Renal cortical epithelial cell (primary cell): ENCODE data around the gene INPP5A. TPM values are rescaled to one million over a fixed set of nuclear protein-coding genes. Genes with fewer than 3 reads are reported as not detected.
"Not testable (repeated sequence)": the region's sequence is repeated elsewhere in the genome, so short reads cannot be mapped to it uniquely, and the experiment has no call there.

Source experiments
- DNase-seq: peaks from one replicate; pipeline ENCODE4 v3.0.0-alpha.2; 2011; ENCODE audit warnings: low read depth
- total RNA-seq: library from RNA; depleted of rRNA; stranded (reverse); fragments of >200 nt; gene quantifications from 2 replicates; pipeline ENCODE4 v1.2.3, GENCODE V29; 2014

The INPP5A gene
- total RNA-seq, 1 donor from 2014 or later: 30.7 TPM

DNA sequence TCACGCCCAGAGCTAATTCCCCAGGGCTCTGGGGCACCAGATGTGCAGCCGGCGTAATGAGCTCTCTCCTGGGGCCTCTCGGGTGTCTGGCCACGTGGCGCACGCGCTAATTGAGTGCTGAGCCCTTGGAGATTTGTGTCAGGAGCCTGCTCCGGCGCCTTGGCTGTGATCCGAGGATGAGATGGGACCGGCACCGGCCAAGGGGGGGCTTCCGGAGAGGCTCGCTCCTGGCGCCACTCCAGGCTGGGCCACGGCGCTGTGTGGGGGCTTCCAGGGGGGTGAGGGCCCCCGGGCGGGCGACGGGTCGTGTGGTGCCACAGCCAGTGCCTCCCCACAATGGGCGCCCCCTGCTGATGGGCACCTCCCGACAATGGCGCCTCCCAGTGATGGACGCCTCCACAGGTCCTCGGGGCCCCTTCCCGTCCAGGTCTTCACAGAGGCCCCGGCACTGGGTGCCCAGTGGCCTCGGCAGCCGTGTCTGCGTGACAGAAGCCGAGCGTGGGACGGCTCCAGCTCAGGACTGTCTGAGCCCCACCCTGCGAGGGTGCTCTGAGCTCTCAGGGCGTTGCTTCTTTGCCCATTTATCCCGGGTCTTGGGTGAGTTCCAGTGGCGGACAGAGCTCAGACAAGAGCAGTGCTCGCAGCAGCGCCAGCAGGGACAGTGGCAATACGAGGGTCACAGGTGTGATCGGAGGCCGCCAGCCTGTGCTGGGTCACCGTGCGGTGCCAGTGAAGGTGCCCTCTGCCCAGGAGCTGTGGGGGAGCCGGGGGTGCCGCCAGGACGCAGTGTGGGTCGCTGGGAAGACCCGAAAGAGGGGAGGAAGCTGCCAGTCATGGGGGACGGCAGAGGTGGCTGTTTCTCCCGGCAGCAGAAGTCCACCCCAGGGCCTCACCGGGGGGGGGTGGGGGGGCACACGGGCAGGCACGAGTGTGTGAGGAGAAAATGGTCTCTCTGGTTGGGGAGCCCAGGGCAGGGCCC, 256.6 kb downstream of the INPP5A start:
- no peak for DNase-seq

- no peak for DNase-seq
These were observed 259.3 kb downstream of the INPP5A start for GRCh38 chr10:132796846-132797245.

- not testable (repeated sequence) for DNase-seq
These were observed 260.4 kb downstream of the INPP5A start for GRCh38 chr10:132797986-132798385.

DNA sequence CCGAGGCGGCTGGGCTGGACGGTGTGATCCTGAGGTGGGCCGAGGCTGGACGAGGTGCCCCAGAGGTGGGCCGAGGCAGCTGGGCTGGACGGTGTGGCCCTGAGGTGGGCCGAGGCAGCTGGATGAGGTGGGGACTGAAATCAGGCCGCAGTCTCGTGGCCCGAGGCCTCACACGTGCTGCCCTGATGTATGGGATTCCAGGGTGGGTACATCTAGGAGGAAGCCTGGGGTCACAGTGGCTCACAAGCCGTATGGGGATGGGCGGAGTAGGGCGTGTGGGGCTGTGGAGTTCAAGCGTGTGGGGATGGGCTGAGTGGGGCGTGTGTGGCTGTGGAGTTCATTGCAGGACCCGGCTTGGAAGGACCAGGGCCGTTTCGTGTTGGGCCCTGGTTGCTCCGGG, 260.8 kb downstream of the INPP5A start:
- no peak for DNase-seq

- DNase-seq: no peak
These were observed 261.3 kb downstream of the INPP5A start for GRCh38 chr10:132798876-132799275.

GRCh38 chr10:132799865-132800264, 262.3 kb downstream of the INPP5A start:
- no peak for DNase-seq

GRCh38 chr10:132802048-132802447, 264.5 kb downstream of the INPP5A start:
- no peak for DNase-seq

DNA sequence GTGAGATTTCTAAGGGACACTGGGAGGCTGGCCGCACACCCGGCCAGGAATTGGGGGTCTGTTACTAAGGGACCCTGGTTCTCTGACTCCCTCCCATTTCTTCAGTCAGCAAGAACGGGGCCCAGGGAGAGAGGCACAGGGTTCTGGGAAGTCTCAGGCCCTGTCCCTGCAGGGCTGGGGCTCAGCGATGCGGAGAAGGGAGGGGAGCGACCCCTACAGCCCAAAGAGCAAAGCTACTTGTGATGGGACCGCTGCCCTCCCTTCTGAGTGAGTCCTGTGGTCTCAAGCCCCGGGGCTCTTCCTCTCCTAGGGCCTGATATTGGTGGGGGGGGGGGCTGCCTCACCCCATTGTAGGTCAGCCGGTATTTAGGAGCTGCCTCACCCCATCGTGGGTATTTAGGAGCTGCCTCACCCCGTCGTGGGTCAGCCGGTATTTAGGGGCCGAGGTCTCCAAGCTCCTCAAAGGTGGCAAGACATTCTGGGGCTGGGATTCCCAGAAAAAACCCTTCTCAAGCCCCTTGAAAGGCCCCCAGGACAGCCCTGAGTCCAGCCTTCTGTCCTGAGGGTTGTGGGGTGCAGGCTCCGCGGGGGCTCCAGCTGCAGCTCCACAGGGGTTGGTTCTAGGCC, 265.2 kb downstream of the INPP5A start:
- no peak for DNase-seq

DNA sequence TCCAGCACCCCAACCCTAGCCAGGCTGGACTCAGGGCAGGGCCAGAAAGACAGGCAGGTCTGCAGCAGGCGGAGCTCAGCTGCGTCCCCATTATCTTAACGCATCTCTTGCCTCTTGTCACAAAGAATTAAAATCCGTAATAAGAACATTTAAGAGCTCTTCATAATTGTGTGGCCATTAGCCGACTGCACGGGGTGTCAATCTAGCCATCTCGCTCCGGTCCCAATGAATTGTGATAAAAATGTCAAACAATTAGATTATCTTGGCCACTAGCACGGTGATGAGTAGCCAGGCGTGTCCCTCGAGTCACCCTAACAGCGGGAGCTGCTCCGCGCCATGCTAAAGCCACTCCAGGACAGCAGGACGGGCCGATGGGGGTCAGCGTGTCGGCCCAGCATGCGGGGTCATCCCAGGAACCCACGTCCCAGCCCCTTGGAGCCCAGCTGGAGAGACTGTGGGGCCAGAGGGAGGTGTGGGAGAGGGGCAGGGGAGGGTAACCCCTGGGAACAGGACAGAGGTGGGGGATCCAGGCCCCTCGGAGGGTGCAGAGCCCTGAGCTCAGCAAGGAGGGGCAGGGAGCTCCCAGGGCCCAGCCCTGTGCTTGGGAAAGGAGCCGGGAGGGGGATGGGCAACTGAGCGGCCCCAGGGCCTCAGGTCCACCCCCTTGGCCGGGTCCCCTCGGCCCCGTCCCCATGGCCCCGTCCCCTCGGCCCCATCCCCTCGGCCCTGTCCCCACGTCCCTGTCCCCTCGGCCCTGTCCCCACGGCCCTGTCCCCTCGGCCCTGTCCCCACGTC, 266.0 kb downstream of the INPP5A start:
- DNase-seq: no peak

DNA sequence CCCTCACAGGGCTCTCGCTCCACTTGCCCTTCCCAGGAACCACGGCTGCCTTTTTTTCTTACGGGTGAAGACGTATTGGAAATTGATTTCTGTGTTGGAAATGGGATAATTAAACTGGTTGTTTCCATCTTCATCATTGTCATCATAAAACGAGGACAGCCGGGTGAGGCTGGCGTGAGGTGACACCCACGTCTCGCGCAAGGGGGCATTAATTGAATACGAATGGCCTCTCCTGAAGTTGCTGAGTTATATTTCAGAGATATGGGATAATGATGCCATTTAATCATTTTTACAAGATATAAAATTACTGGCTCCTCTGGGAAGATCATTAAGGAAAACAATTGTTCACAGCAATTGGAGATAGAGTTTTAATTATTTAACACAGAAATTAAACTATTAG, 266.7 kb downstream of the INPP5A start:
- DNase-seq: no peak

DNA sequence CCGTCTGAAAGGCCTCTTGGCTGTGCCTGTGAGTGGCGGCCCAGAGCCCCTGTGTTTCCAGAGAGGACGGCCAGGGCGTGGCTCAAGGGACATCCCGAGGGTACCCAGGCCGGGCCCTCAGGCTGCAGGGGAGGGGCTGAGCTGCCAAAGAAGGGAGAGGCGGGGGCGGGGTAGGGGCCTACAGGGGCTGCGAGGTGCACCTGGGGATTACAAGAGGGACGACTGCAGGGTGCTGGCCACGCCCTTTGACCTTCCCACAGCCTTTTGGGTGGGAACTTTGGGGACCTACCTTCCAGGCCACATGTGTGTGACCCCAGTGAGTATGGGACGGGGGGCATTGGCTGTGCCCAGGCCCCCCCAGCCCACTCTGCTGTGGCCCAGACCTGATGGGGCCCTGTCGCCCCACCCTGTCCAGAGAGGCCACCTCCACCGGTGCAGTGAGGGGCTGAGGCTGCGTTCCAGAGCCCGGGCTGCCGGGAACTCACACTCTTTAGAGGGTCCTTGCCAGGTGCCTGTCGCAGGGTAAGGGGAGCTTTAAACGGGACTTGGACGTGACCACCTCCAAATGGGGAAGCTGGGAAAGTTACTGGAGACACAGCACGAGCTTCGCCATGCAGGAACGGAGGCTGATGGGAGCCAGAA, 267.3 kb downstream of the INPP5A start:
- no peak for DNase-seq

DNA sequence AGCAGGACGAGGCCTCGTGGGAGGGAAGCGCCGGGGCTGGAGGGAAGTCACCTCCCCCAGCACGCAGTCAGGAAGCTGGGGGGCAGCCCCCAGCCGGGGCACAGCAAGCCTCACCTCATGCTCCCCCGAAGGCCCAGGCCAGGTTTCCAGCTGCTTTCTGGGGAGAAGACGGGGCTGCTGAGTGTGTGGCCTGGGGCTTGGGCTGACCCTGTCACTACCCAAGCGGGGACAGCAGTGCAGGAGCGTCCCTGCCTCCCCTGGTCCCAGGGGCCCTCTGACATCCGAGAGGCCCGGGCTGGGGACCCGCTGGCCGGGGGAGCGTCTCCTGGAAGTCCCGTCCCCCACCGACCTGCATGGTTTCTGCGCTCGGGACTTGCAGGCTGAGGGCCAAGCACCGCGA, 268.0 kb downstream of the INPP5A start:
- no peak for DNase-seq

GRCh38 chr10:132806110-132806509, 268.5 kb downstream of the INPP5A start:
- no peak for DNase-seq

DNA sequence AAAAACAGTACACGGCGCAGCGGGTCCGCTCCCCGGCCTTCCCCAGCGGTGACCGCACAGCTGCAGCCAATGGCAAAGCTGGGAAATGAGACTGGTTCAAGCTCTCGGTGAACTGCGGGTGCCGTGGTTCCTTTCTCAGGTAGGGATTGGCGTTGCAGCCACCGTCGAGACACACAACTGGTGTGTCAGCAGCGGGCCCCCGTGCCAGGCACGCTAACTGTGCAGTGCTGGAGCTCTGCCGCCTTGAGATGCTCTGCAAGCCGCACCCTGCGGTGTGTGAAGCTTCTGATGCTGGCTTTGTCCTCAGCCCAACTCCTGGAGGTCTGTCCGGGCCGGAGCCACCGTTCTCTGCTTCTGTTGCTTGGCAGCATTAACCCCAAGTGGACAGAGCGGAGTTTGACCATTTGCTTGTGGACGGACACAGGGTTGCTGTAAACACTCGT, 269.0 kb downstream of the INPP5A start:
- DNase-seq: no peak

GRCh38 chr10:132807621-132808049, 270.0 kb downstream of the INPP5A start:
- DNase-seq: no peak

DNA sequence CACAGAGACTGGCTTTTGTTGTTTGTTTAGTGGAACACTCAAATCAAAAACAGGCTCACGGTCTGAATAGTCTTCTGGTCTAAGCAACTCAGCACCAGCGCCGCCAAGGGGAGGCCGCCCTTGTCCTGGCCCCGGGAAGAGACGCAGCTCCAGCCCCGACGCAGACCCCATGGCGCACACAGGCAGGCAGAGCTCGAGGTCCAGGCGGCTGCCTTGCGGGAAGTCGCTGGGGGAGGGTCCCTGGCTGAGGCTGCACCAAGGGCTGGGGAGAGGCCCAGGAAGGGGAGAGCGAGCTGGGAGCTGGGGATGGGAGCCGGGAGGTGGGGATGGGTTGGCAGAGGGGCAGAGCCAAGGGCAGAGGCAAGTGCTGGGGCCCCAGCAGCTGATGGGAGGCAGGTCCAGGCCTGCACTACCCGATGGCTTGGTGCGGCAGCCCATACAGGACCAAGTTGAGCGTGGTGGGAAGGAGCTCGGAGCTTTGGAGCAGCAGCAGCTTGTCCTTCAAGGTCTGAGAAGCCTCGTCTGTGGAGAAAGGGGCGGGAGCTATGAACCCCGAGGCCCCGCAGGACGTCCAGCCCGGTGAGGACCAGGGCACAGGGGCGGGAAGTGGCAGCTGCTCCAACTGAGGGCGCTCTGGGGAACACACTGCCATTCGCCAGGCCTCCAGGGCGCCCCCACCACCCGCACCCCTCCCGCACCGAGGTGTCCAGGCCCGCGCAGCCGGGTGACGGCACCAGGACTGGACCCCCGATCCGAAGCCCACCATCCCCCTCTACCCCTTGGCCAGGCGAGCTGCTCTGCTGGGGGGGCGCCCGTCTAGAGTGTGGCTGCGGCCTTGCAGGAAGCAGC, 271.0 kb downstream of the INPP5A start:
- DNase-seq: no peak

DNA sequence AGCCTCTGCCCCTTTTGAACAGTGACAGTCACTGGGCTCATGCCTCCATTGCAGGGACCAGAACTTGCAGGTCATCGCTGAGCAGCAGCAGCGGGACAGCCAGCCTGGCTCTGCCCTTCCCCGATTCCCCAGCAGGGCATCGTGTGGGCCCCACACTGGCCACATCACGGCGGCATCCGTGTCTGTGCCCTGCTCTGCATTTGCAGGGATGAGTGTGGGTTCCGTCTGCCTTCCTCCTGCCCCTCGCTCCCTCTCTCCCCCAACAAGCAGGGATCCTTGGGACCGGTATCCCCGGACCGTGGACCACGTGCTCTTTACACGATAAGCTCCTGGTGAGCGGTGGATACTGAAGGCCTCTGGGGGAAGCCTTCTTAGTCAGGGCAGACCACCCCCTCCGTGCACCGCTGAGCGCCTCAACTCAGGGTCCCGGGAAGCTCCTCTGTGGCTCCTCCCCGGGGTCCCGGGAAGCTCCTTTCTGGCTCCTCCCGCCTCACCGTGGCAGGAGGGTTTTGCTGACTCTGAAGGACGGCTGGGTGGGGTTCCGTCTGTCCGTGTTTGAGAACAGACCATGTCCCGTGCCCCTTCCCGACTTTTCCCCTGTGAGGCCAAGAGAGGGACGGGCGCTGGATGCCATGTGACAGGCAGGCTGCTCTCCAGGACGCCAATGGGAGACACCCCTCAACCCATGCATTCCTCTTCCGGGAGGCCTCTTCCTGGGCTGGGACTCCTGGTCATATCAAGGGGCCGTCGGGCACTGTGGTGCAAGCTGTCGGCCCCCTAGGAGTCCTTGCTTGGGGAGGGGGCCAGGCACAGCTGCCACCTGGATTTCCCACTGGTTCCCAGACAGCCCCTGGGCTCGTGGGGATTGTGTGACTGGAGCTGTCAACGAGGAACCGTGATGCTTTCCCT, 271.9 kb downstream of the INPP5A start:
- no peak for DNase-seq

- DNase-seq: no peak
These were observed 272.7 kb downstream of the INPP5A start for GRCh38 chr10:132810141-132810806.
